ENCODE measurements around the gene TMEM205. TPM values are rescaled to one million over a fixed set of nuclear protein-coding genes. Genes with fewer than 3 reads are reported as not detected.
A peak's percentile ranks its signal among the peaks of the same experiment; 100 is the strongest.
"Not testable (repeated sequence)": the region's sequence is repeated elsewhere in the genome, so short reads cannot be mapped to it uniquely, and the experiment has no call there.

The TMEM205 gene
- total and polyA plus RNA-seq, 2 donors: 54.5 to 75.2 TPM

DNA sequence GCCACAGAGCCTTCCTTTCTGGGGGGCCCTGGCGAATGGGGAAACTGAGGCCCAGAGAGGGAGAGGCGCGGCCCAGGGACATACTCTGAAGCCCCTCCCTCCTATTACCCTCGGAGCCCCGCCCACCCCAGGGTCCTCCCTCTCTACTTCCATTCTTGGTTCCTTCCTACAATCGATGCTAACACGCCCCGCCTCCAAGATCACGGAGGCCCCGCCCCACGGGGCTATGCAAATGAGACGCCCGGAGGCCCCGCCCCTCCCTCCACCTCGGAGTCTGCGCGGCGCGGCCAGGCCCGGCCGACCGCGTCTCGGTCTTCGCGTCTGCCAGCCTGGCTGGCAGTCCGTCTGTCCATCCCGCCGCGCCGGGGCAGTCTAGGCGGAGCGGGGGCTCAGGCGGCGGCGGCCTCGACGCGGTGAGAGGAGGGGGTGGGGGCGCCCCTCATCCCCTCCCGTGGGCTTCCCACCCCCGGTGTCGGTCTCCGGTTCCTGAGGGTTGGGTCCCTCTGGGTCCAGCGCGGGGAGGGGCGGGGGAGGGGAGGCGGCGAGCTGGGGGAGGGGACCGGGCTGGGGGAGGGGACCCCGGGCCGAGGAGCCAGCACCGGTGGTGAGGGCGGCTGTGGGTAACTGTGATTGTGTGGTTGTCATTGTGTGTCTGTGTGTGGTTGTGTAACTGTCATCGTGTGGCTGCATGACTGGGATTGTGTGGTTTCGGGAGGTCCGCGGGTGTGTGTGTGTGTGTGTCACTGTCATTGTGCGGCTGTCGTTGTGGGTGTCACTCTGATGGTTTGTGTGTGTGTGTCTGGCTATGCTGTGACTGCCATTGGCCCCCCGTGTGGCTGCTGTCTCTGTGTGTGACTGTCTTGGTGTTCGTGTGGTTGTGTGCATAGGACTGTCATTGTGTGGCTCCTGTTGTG, 9.3 kb upstream of the TMEM205 start, which contains the start of gene PLPPR2:
Gene PLPPR2, plus strand, starts transcription at position 273 of the 914 bp plus-strand sequence. CDS start 2,242 bp downstream, outside the sequence.
- peak in 5 of 9 donors; percentile 72 to 87 (median 80) for DNase-seq (ENCODE audit: low read depth in 6 of 9, low spot score in 9 of 9)
- peak within 1 kb of the TSS; percentile 30 to 52 for H3K4me3 ChIP-seq (ENCODE audit: low read length in 2 of 2)

DNA sequence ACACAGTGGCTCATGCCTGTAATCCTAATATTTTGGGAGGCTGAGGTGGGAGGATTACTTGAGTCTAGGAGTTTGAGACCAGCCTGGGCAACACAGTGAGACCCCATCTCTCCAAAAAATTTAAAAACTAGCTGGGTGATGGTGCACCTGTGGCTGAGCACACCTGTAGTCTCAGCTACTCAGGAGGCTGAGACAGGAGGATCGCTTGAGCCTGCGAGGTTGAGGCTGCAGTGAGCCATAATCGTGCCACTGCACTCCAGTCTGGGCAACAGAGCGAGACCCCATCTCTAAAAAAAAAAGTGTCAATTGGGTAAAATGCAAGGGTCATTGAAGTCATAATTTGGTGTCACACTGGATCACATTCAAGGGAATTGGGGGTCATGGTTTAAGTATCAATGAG, 8.0 kb upstream of the TMEM205 start:
- peaks cover 3 to 11% of the 10 kb centered on the region in 2 donors for H3K9me3 ChIP-seq (ENCODE audit: control insufficient read depth in 2 of 2, insufficient read depth in 1 of 2, low read length in 1 of 2)
- WGBS: over 99% methylated on average over 4 of the region's 4 CpGs

More for the DNA sequence above, 9.3 kb upstream of the TMEM205 start, which contains the start of gene PLPPR2:
- Histone ChIP-seq H3K36me3 (ENCODE audit: control insufficient read depth in 2 of 2, insufficient read depth in 2 of 2, low read length in 1 of 2) (no peaks in the 10 kb centered on the region), H3K4me1 (ENCODE audit: control insufficient read depth in 2 of 2, insufficient read depth in 2 of 2, low read length in 2 of 2) (peaks cover 2 to 14% of the 10 kb centered on the region in 2 donors), H3K27ac (ENCODE audit: low read depth in 1 of 2, low read length in 1 of 2) (no peak within 1 kb of the TSS), H3K27me3 (ENCODE audit: control insufficient read depth in 2 of 2, insufficient read depth in 1 of 2, low read length in 1 of 2) (peaks cover 0 to 59% of the 10 kb centered on the region in 2 donors), H3K9me3 (ENCODE audit: control insufficient read depth in 2 of 2, insufficient read depth in 1 of 2, low read length in 1 of 2) (peaks cover 0 to 3% of the 10 kb centered on the region in 2 donors)
- 8% methylated on average over 62 of the region's 62 CpGs for WGBS

DNA sequence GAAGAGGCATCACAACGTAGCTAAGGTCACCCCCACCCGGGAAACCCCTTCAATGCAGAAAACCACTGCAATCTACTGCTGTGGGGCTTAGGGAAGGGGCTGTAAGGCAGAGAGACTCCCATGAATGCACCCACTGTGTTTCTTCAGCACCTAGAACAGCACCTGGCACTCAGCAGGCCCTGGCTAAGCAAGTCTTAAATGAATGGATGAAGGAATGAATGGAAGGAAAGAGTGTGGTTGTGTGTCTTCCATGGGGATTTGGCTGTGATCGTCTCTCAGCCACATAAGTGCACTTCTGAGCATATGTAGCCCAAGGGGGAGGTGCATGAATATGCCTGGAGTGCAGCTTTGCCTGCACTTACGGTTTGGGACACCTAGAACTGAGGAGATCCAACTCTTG, 3.1 kb upstream of the TMEM205 start:
- H3K27ac ChIP-seq (ENCODE audit: low read depth in 1 of 2, low read length in 1 of 2): no peak overlapping the region
- H3K36me3 ChIP-seq (ENCODE audit: control insufficient read depth in 2 of 2, insufficient read depth in 2 of 2, low read length in 1 of 2): peaks cover 0 to 3% of the 10 kb centered on the region in 2 donors
- H3K27me3 ChIP-seq (ENCODE audit: control insufficient read depth in 2 of 2, insufficient read depth in 1 of 2, low read length in 1 of 2): peaks cover 0 to 3% of the 10 kb centered on the region in 2 donors
- 97% methylated on average over 4 of the region's 4 CpGs for WGBS
- H3K4me3 ChIP-seq (ENCODE audit: low read length in 2 of 2): no peak overlapping the region
- peaks cover 4 to 17% of the 10 kb centered on the region in 2 donors for H3K9me3 ChIP-seq (ENCODE audit: control insufficient read depth in 2 of 2, insufficient read depth in 1 of 2, low read length in 1 of 2)
- peaks cover 16 to 37% of the 10 kb centered on the region in 2 donors for H3K4me1 ChIP-seq (ENCODE audit: control insufficient read depth in 2 of 2, insufficient read depth in 2 of 2, low read length in 2 of 2)
- no peak for DNase-seq (ENCODE audit: low read depth in 6 of 9, low spot score in 9 of 9)

More for the DNA sequence above, 8.0 kb upstream of the TMEM205 start:
- H3K36me3 ChIP-seq (ENCODE audit: control insufficient read depth in 2 of 2, insufficient read depth in 2 of 2, low read length in 1 of 2); H3K27ac ChIP-seq (ENCODE audit: low read depth in 1 of 2, low read length in 1 of 2); H3K4me3 ChIP-seq (ENCODE audit: low read length in 2 of 2); DNase-seq (ENCODE audit: low read depth in 6 of 9, low spot score in 9 of 9): not testable (repeated sequence)
- peaks cover 0 to 46% of the 10 kb centered on the region in 2 donors for H3K27me3 ChIP-seq (ENCODE audit: control insufficient read depth in 2 of 2, insufficient read depth in 1 of 2, low read length in 1 of 2)
- peaks cover 2 to 14% of the 10 kb centered on the region in 2 donors for H3K4me1 ChIP-seq (ENCODE audit: control insufficient read depth in 2 of 2, insufficient read depth in 2 of 2, low read length in 2 of 2)

- Histone ChIP-seq H3K4me3 (ENCODE audit: low read length in 2 of 2) (no peak overlapping the region), H3K27ac (ENCODE audit: low read depth in 1 of 2, low read length in 1 of 2) (peak overlapping the region in 1 of 2 donors; percentile 96), H3K36me3 (ENCODE audit: control insufficient read depth in 2 of 2, insufficient read depth in 2 of 2, low read length in 1 of 2) (peaks cover 2 to 3% of the 10 kb centered on the region in 2 donors), H3K4me1 (ENCODE audit: control insufficient read depth in 2 of 2, insufficient read depth in 2 of 2, low read length in 2 of 2) (peaks cover 16 to 40% of the 10 kb centered on the region in 2 donors), H3K9me3 (ENCODE audit: control insufficient read depth in 2 of 2, insufficient read depth in 1 of 2, low read length in 1 of 2) (peaks cover 4 to 17% of the 10 kb centered on the region in 2 donors), H3K27me3 (ENCODE audit: control insufficient read depth in 2 of 2, insufficient read depth in 1 of 2, low read length in 1 of 2) (no peaks in the 10 kb centered on the region)
- DNase-seq (ENCODE audit: low read depth in 6 of 9, low spot score in 9 of 9): peak in 5 of 9 donors; percentile 59 to 84 (median 67)
- WGBS: 78% methylated on average over 7 of the region's 7 CpGs
Observed at GRCh38 chr19:11347546-11348039, 1.5 kb upstream of the TMEM205 start.

GRCh38 chr19:11345122-11345803, 805 bp downstream of the TMEM205 start:
- WGBS: 72% methylated on average over 15 of the region's 15 CpGs
- H3K27ac ChIP-seq (ENCODE audit: low read depth in 1 of 2, low read length in 1 of 2): peak overlapping the region in 1 of 2 donors; percentile 31
- H3K27me3 ChIP-seq (ENCODE audit: control insufficient read depth in 2 of 2, insufficient read depth in 1 of 2, low read length in 1 of 2): no peaks in the 10 kb centered on the region
- H3K4me1 ChIP-seq (ENCODE audit: control insufficient read depth in 2 of 2, insufficient read depth in 2 of 2, low read length in 2 of 2): peaks cover 16 to 40% of the 10 kb centered on the region in 2 donors
- no peak for DNase-seq (ENCODE audit: low read depth in 6 of 9, low spot score in 9 of 9)
- H3K4me3 ChIP-seq (ENCODE audit: low read length in 2 of 2): peak overlapping the region; percentile 79 to 95
- peaks cover 3 to 10% of the 10 kb centered on the region in 2 donors for H3K36me3 ChIP-seq (ENCODE audit: control insufficient read depth in 2 of 2, insufficient read depth in 2 of 2, low read length in 1 of 2)
- peaks cover 4 to 22% of the 10 kb centered on the region in 2 donors for H3K9me3 ChIP-seq (ENCODE audit: control insufficient read depth in 2 of 2, insufficient read depth in 1 of 2, low read length in 1 of 2)

DNA sequence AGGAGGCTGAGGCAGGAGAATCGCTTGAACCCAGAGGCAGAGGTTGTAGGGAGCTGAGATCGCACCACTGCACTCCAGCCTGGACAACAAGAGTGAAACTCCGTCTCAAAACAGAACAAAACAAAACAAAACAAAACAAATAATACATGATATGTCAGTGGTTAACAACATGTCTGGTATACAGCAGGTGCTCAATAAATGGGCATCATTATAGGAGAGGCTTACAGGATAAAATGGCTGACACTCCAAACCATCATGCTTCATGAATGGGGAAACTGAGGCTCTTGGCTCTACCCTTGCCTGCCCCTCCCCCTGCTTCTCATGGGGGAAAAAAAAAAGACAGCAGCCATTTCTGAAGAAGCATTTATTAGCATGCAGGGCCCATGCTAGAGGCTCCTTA, 3.6 kb downstream of the TMEM205 start:
- Histone ChIP-seq H3K27ac (ENCODE audit: low read depth in 1 of 2, low read length in 1 of 2) (no peak overlapping the region), H3K36me3 (ENCODE audit: control insufficient read depth in 2 of 2, insufficient read depth in 2 of 2, low read length in 1 of 2) (peaks cover 0 to 10% of the 10 kb centered on the region in 2 donors), H3K27me3 (ENCODE audit: control insufficient read depth in 2 of 2, insufficient read depth in 1 of 2, low read length in 1 of 2) (no peaks in the 10 kb centered on the region), H3K4me3 (ENCODE audit: low read length in 2 of 2) (no peak overlapping the region), H3K4me1 (ENCODE audit: control insufficient read depth in 2 of 2, insufficient read depth in 2 of 2, low read length in 2 of 2) (peaks cover 16 to 55% of the 10 kb centered on the region in 2 donors), H3K9me3 (ENCODE audit: control insufficient read depth in 2 of 2, insufficient read depth in 1 of 2, low read length in 1 of 2) (peaks cover 0 to 11% of the 10 kb centered on the region in 2 donors)
- WGBS: 97% methylated on average over 3 of the region's 3 CpGs
- DNase-seq (ENCODE audit: low read depth in 6 of 9, low spot score in 9 of 9): no peak

- Histone ChIP-seq H3K27ac (ENCODE audit: low read depth in 1 of 2, low read length in 1 of 2) (peak overlapping the region in 1 of 2 donors; percentile 81), H3K4me3 (ENCODE audit: low read length in 2 of 2) (peak overlapping the region; percentile 63 to 73), H3K9me3 (ENCODE audit: control insufficient read depth in 2 of 2, insufficient read depth in 1 of 2, low read length in 1 of 2) (peaks cover 0 to 11% of the 10 kb centered on the region in 2 donors), H3K36me3 (ENCODE audit: control insufficient read depth in 2 of 2, insufficient read depth in 2 of 2, low read length in 1 of 2) (peaks cover 8 to 24% of the 10 kb centered on the region in 2 donors), H3K4me1 (ENCODE audit: control insufficient read depth in 2 of 2, insufficient read depth in 2 of 2, low read length in 2 of 2) (peaks cover 4 to 43% of the 10 kb centered on the region in 2 donors)
- DNase-seq (ENCODE audit: low read depth in 6 of 9, low spot score in 9 of 9); H3K27me3 ChIP-seq (ENCODE audit: control insufficient read depth in 2 of 2, insufficient read depth in 1 of 2, low read length in 1 of 2): not testable (repeated sequence)
- WGBS: 93% methylated on average over 8 of the region's 8 CpGs
Observed at GRCh38 chr19:11340099-11340467, 6.0 kb downstream of the TMEM205 start.

DNA sequence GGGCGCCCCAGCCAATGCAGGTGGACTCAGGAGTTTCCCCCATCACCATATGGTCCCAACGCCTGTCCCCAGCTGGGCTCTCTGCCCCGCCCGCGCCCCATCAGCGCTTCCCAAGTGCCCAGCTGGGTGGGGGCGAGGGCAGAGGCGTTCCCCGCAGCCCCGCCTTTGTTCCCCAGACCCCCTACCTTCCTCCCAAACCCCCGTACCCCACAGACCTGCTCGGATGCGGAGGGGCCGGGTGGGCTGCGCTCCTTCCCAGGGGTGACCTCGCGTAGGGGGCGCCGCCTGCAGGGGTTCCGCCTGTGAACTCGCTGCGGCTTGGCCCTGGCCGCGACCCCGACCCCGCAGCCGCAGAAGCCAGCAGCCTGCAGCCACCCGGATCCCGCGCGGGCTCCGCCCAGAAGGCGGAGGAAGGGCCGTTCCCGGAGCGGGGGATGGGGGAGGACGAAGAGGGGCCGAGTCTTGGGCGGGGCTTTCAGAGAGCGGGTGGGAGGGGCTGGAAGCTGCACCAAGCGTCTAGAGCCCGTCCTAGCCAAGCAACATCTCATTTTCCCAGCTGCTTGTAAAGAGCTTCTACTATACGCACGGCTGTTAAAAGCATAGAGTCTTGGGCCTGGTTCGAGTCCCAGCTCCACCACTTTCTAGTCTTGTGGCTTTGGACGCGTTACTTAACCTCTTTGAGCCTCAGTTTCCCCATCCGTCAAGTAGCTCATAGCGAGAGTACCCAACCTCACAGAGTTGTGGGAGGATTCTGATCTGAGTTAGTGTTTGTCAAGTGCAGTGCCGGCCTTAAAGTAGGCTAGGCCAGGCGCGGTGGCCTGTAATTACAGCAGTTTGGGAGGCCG, 6.6 kb downstream of the TMEM205 start, which contains the start of gene RAB3D:
Gene RAB3D, minus strand, starts transcription at position 404 of the 845 bp plus-strand sequence. CDS start 2,258 bp downstream, outside the sequence.
- peaks cover 4 to 38% of the 10 kb centered on the region in 2 donors for H3K4me1 ChIP-seq (ENCODE audit: control insufficient read depth in 2 of 2, insufficient read depth in 2 of 2, low read length in 2 of 2)
- peaks cover 13 to 26% of the 10 kb centered on the region in 2 donors for H3K36me3 ChIP-seq (ENCODE audit: control insufficient read depth in 2 of 2, insufficient read depth in 2 of 2, low read length in 1 of 2)
- peak in 8 of 9 donors; percentile 67 to 92 (median 86) for DNase-seq (ENCODE audit: low read depth in 6 of 9, low spot score in 9 of 9)
- peaks cover 0 to 12% of the 10 kb centered on the region in 2 donors for H3K9me3 ChIP-seq (ENCODE audit: control insufficient read depth in 2 of 2, insufficient read depth in 1 of 2, low read length in 1 of 2)
- no peaks in the 10 kb centered on the region for H3K27me3 ChIP-seq (ENCODE audit: control insufficient read depth in 2 of 2, insufficient read depth in 1 of 2, low read length in 1 of 2)
- WGBS: 8% methylated on average over 53 of the region's 53 CpGs
- H3K4me3 ChIP-seq (ENCODE audit: low read length in 2 of 2): peak within 1 kb of the TSS; percentile 63 to 73
- peak within 1 kb of the TSS; percentile 81 to 85 for H3K27ac ChIP-seq (ENCODE audit: low read depth in 1 of 2, low read length in 1 of 2)

Measured in thymus (tissue), 11 donors.